Liver (tissue), 3 donors: ENCODE measurements around the gene ARSJ.

Experiments
- ATF3 ChIP-seq: IDR thresholded peaks from 2 replicates; pipeline ENCODE4 v1.6.1; 2016; ENCODE audit warnings: antibody characterized with exemption
- CTCF ChIP-seq: fragments of 150-350 bp; IDR thresholded peaks from 2 replicates; pipeline ENCODE4 v1.5.1; 2017; ENCODE audit warnings: improper control_type of control experiment, low read depth, low read length; ENCODE audit not compliant: missing input control
- GABPA ChIP-seq, 2 donors: IDR thresholded peaks in 1 of 2; conservative IDR thresholded peaks in 1 of 2; 2 replicates each; pipeline ENCODE4 v1.6.1; 2016; ENCODE audit warnings: antibody characterized with exemption in 2 of 2, mild to moderate bottlenecking in 1 of 2, moderate library complexity in 1 of 2
- JUND ChIP-seq, 2 donors: IDR thresholded peaks; 2 replicates each; pipeline ENCODE4 v1.6.1; 2016; ENCODE audit warnings: antibody characterized with exemption in 2 of 2
- MAX ChIP-seq: IDR thresholded peaks from 2 replicates; pipeline ENCODE4 v1.6.1; 2016; ENCODE audit warnings: antibody characterized with exemption
- YY1 ChIP-seq: IDR thresholded peaks from 2 replicates; pipeline ENCODE4 v1.6.1; 2016; ENCODE audit warnings: antibody characterized with exemption, mild to moderate bottlenecking
- donor health status: healthy.
- donor health status: healthy.

GRCh38 chr4:113943863-113944262 is 35.6 kb downstream of the ARSJ start:
- TF ChIP-seq CTCF (no peak), GABPA (IDR thresholded peaks at IDR 0.05 in 1 of 2, conservative IDR thresholded peaks at IDR 0.05 in 1 of 2) (no peak), YY1 (no peak), MAX (no peak), ATF3 (no peak), JUND (IDR thresholded peaks at IDR 0.05) (no peak)
